A549 treated with RU486 at 1 μM for 4 hours (cell line): ENCODE measurements around the gene TAS2R7. TPM values are rescaled to one million over a fixed set of nuclear protein-coding genes. Genes with fewer than 3 reads are reported as not detected.

ENCODE experiments used
- total RNA-seq: library from RNA; stranded (reverse); fragments of 200-300 nt; extraction: Qiagen RNA extraction; gene quantifications from 5 replicates; pipeline ENCODE4 v1.2.3, GENCODE V29; 2022; ENCODE audit warnings: low read depth

TAS2R7 gene
- not detected in 5 replicates for total RNA-seq

GRCh38 chr12:10802587-10802986, at the start of gene TAS2R7:
Gene TAS2R7, minus strand, starts transcription at chr12:10802627. Its CDS starts 57 bp downstream, at chr12:10802570.

GRCh38 chr12:10849425-10849878, 47.0 kb upstream of the TAS2R7 start, which contains the start of gene PRR4:
Gene PRR4, minus strand, starts transcription at chr12:10849475. Its CDS starts 38 bp downstream, at chr12:10849437.

DNA sequence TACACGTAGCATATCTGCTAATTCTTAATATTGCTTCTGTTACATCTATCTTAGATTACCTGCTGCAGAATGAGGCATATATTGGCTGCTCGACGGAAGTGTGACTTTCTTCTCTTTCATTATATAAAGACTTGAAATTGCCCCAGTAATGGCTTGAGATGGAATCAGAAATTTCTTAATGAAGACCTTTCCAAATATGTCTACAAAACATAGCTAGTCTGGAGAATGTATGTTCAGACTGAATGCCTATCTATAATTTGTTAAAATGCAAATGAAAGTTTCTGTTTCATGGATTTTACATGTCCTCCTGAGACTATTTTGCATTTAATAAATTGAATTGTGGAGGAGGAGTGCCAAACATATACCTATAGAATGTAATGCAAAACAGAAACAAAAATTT, 23.8 kb upstream of the TAS2R7 start, which contains the start of gene TAS2R10:
TAS2R10 (minus strand) TSS at position 101 of the 400 bp plus-strand sequence; CDS start at position 12, 89 bp downstream.

GRCh38 chr12:10810068-10810467, 7.6 kb upstream of the TAS2R7 start, which contains the start of gene TAS2R9:
Gene TAS2R9, minus strand, starts transcription at chr12:10810168. Its CDS starts 93 bp downstream, at chr12:10810075.

GRCh38 chr12:10807186-10807585, 4.8 kb upstream of the TAS2R7 start, which contains the start of gene TAS2R8:
Gene TAS2R8, minus strand, starts transcription at chr12:10807286. Its CDS starts 306 bp downstream, at chr12:10806980.

Other genes starting within 250 kb of the TAS2R7 start
- 48.7 to 68.4 TPM (median 52.5 TPM) in 5 replicates for gene MAGOHB, start 189.0 kb downstream of the TAS2R7 start, total RNA-seq
- 0.14 to 0.63 TPM (median 0.35 TPM) in 5 replicates for gene STYK1, start 128.6 kb downstream of the TAS2R7 start, total RNA-seq
- 257 to 299 TPM (median 275 TPM) in 5 replicates for gene YBX3, start 79.3 kb downstream of the TAS2R7 start, total RNA-seq
- not detected in 5 replicates for gene TAS2R8, start 4.7 kb upstream of the TAS2R7 start, total RNA-seq
- gene TAS2R9, start 7.5 kb upstream of the TAS2R7 start, total RNA-seq, result not detected in 5 replicates
- 0.19 TPM in 1 of 5 replicates, not detected in the others for gene TAS2R10, start 23.7 kb upstream of the TAS2R7 start, total RNA-seq
- 1.9 to 5.3 TPM (median 3.3 TPM) in 5 replicates for gene PRR4, start 46.8 kb upstream of the TAS2R7 start, total RNA-seq
- 2.8 to 5.7 TPM (median 3.0 TPM) in 5 replicates for gene PRH1, start 81.6 kb upstream of the TAS2R7 start, total RNA-seq
- gene TAS2R13, start 106.9 kb upstream of the TAS2R7 start, total RNA-seq, result not detected in 5 replicates
- not detected in 5 replicates for gene PRH2, start 126.6 kb upstream of the TAS2R7 start, total RNA-seq
- gene TAS2R14, start 136.6 kb upstream of the TAS2R7 start, total RNA-seq, result 0.38 to 0.81 TPM (median 0.73 TPM) in 5 replicates
- not detected in 5 replicates for gene TAS2R50, start 184.3 kb upstream of the TAS2R7 start, total RNA-seq
- gene TAS2R20, start 195.7 kb upstream of the TAS2R7 start, total RNA-seq, result 0.07 to 0.09 TPM in 2 of 5 replicates, not detected in the others
- 0.16 TPM in 1 of 5 replicates, not detected in the others for gene TAS2R19, start 220.0 kb upstream of the TAS2R7 start, total RNA-seq
- gene TAS2R31, start 228.8 kb upstream of the TAS2R7 start, total RNA-seq, result 0.14 to 0.33 TPM (median 0.18 TPM) in 4 of 5 replicates, not detected in the other